Adipocyte (in vitro differentiated cells): ENCODE data around the gene KCNJ12.
A peak's percentile ranks its signal among the peaks of the same experiment; 100 is the strongest.

Source experiments
- DNase-seq: peaks from one replicate; pipeline ENCODE4 v3.0.0-alpha.2; 2015; ENCODE audit warnings: low read depth
- H3K27me3 ChIP-seq: replicated peaks from 2 replicates; pipeline ENCODE4 v1.7.0; 2013; ENCODE audit warnings: mild to moderate bottlenecking, low read length, moderate library complexity; ENCODE audit not compliant: control insufficient read depth, insufficient read depth
- H3K36me3 ChIP-seq: 2 replicates; pipeline ENCODE4 v1.7.0; 2013; ENCODE audit warnings: low read length, mild to moderate bottlenecking, moderate library complexity; ENCODE audit not compliant: control insufficient read depth, insufficient read depth, severe bottlenecking
- H3K4me1 ChIP-seq: 2 replicates; pipeline ENCODE4 v1.7.0; 2013; ENCODE audit warnings: mild to moderate bottlenecking, low read length, moderate library complexity; ENCODE audit not compliant: control insufficient read depth, insufficient read depth
- H3K4me3 ChIP-seq: 2 replicates; pipeline ENCODE4 v1.7.0; 2013; ENCODE audit warnings: mild to moderate bottlenecking, low read length, moderate library complexity
- H3K9ac ChIP-seq: 2 replicates; pipeline ENCODE4 v1.7.0; 2013; ENCODE audit warnings: mild to moderate bottlenecking, low read length, moderate library complexity
- H3K9me3 ChIP-seq: 2 replicates; pipeline ENCODE4 v1.7.0; 2013; ENCODE audit warnings: mild to moderate bottlenecking, low read length, moderate library complexity; ENCODE audit not compliant: control insufficient read depth

KCNJ12 gene

DNA sequence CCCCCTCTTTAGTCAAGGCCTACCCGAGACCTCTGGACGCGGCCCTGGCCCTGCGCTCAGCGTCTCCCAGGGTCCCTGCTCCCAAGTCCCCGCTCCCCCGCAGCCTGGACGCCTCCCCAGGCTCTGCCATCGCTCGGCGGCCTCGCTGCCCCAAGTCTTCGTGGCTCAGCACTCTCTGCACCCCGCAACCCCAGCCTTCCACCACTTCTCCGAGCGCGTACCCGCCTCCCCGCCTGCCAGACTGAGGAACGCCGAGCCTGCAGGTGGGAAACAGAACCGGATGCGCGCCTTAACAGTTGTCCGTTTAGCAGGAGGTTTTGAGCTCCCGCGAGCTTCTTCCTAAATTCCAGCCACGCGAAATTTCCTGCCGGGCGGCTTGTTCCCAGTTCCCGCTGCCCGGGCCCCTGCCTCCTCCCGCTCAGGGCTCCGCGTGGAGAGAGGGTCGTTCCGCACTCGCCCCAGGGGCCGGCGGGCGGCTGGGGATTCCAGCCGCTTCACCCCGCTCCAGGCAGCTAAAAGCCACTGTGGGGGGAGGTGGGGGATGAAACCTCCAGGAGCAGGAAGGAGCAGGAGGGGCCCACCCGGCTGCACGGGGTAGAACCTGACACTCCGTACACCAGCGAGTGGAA is 87.7 kb downstream of the KCNJ12 start:
- no peaks in the 10 kb centered on the region for H3K9me3 ChIP-seq
- no peak overlapping the region for H3K4me3 ChIP-seq
- no peaks in the 10 kb centered on the region for H3K36me3 ChIP-seq
- H3K9ac ChIP-seq: no peak overlapping the region
- peaks cover 36% of the 10 kb centered on the region for H3K27me3 ChIP-seq
- no peaks in the 10 kb centered on the region for H3K4me1 ChIP-seq
- DNase-seq: peak; percentile 27

- Histone ChIP-seq H3K9ac (no peak overlapping the region), H3K4me1 (no peaks in the 10 kb centered on the region), H3K36me3 (no peaks in the 10 kb centered on the region), H3K9me3 (no peaks in the 10 kb centered on the region), H3K4me3 (no peak overlapping the region), H3K27me3 (peaks cover 38% of the 10 kb centered on the region)
- DNase-seq: no peak
These were observed 88.5 kb downstream of the KCNJ12 start for GRCh38 chr17:21464611-21465021.

- Histone ChIP-seq H3K4me1 (no peaks in the 10 kb centered on the region), H3K4me3 (no peak overlapping the region), H3K9ac (no peak overlapping the region), H3K36me3 (no peaks in the 10 kb centered on the region), H3K9me3 (no peaks in the 10 kb centered on the region), H3K27me3 (peaks cover 38% of the 10 kb centered on the region)
- no peak for DNase-seq
These were observed 90.4 kb downstream of the KCNJ12 start for GRCh38 chr17:21466550-21466949.

- H3K9me3 ChIP-seq: peaks cover 2% of the 10 kb centered on the region
- H3K27me3 ChIP-seq: peaks cover 34% of the 10 kb centered on the region
- no peak for DNase-seq
- no peaks in the 10 kb centered on the region for H3K36me3 ChIP-seq
- no peak overlapping the region for H3K4me3 ChIP-seq
- no peak overlapping the region for H3K9ac ChIP-seq
- H3K4me1 ChIP-seq: no peaks in the 10 kb centered on the region
These were observed 91.0 kb downstream of the KCNJ12 start for GRCh38 chr17:21467196-21467595.

DNA sequence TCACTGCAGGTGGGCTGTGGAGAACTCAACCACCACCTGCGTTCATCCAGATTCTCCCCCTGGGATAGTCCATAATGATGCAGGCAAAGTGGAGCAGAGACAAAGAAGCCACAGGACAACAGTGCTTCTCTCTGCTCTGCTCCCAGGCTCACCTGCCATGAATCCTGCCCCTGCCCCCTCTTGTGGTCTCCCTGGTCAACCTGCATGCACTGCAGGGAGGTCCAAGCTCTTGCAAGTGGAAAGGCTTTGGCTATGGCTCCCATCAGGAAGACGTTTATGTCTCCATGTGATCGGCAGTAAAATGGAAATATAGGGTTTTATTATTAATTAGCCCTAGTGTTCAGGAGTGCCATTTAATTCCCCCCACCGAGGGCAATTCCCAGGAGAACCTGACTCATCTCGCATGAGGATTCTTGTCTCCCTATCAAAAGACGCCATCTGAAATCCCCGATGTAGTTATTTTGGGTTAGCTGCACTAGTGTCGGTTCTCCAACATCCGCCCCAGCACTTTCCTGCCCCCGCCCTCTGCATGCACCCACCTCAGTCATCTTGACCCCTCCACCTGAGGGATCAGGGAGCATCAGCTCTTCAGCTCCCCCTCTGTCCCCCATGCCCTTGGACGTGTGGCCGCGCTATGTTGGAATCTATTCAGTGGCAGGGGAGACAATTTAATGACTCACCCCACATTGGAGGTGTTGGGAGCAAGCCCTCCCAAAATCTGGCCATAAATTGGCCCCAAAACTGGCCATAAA is 91.8 kb downstream of the KCNJ12 start:
- Histone ChIP-seq H3K4me1 (no peaks in the 10 kb centered on the region), H3K9me3 (peaks cover 2% of the 10 kb centered on the region), H3K9ac (no peak overlapping the region)

More for the DNA sequence above, 91.8 kb downstream of the KCNJ12 start:
- H3K27me3 ChIP-seq: peaks cover 37% of the 10 kb centered on the region
- H3K36me3 ChIP-seq: no peaks in the 10 kb centered on the region
- no peak overlapping the region for H3K4me3 ChIP-seq
- no peak for DNase-seq
